GOT3 (cell line): ENCODE data around the gene ADGRE3.

ENCODE experiments used
- DNase-seq: peaks from one replicate; lab custom pipeline; 2025; ENCODE audit warnings: mixed read lengths; lab: John Stamatoyannopoulos, UW

Gene ADGRE3, protein sequence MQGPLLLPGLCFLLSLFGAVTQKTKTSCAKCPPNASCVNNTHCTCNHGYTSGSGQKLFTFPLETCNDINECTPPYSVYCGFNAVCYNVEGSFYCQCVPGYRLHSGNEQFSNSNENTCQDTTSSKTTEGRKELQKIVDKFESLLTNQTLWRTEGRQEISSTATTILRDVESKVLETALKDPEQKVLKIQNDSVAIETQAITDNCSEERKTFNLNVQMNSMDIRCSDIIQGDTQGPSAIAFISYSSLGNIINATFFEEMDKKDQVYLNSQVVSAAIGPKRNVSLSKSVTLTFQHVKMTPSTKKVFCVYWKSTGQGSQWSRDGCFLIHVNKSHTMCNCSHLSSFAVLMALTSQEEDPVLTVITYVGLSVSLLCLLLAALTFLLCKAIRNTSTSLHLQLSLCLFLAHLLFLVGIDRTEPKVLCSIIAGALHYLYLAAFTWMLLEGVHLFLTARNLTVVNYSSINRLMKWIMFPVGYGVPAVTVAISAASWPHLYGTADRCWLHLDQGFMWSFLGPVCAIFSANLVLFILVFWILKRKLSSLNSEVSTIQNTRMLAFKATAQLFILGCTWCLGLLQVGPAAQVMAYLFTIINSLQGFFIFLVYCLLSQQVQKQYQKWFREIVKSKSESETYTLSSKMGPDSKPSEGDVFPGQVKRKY

DNA sequence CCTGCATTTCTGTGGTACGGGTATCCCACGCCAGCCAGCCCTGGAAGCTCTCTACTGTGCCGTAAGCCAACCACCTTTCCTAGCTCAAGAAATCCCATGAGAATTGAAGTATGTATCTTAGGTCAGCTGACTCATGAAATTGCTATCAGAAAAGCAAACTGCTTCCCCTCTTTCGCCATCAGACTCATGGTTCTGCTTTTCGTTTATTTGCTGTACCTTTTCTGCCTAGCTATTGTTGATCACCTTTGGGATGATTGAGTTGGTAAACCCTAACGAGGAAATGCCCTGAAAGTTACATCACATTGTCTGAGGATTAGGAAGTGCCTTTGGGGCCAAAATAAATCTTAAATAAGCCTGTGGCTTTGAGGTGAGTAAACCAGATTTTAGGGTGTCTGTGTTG lies at the start of gene ADGRE3:
ADGRE3 (minus strand) TSS at position 81 of the 400 bp plus-strand sequence; CDS start at position 7, 74 bp downstream.
- no peak for DNase-seq

DNA sequence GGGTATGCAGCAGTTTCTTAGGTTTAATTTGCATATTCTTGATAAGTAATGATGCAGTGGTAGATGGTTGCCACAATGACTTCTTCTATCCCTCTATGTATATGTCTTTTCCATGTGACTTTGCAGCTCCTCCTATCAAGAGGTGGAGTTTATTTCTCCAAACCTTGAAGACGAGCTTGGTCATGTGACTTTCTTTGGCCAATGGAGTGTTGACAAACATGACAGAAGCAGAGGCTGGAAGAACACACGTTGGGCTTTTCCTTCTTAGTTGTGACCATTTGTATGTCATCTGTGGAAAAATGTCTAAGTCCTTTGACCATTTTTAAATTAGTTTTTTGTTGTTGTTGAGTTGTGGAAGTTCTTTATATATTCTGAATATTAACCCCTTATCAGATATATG lies 47.5 kb upstream of the ADGRE3 start:
- no peak for DNase-seq

GRCh38 chr19:14719162-14719561 lies 44.5 kb upstream of the ADGRE3 start:
- DNase-seq = no peak

- no peak for DNase-seq
Observed at GRCh38 chr19:14718522-14719116, 44.0 kb upstream of the ADGRE3 start.

GRCh38 chr19:14715841-14716240 lies 41.2 kb upstream of the ADGRE3 start:
- no peak for DNase-seq

DNA sequence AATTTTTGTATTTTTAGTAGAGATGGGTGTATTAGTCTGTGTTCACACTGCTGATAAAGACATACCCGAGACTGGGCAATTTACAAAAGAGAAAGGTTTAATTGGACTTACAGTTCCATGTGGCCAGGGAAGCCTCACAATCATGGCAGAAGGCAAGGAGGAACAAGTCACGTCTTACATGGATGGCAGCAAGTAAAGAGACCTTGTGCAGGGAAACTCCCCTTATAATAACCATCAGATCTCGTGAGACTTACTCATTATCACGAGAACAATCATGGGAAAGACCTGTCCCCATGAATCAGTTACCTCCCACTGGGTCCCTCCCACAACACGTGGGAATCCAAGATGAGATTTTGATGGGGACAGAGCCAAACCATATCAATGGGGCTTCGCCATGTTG lies 29.8 kb upstream of the ADGRE3 start:
- no peak for DNase-seq

DNA sequence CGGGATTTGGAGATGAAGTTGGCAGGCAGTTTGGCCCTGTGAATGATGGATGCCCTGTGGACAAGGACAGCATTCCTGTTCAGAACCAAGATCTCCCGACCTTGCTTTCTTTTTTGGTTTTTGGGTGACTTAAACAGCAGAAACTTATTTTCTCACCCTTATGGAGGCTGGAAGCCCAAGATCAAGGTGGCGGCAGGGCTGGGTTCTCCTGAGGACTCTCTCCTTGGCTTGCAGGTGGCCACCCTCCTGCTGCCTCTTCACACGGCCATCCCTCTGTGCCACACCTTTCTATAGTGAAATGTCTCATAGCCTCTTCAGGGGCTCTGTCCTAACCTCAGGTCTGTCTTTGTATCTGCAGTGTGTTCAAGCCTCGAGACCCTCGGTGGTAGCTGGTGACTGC lies 29.2 kb upstream of the ADGRE3 start:
- DNase-seq = no peak

GRCh38 chr19:14700711-14701375 lies 26.2 kb upstream of the ADGRE3 start:
- no peak for DNase-seq

DNA sequence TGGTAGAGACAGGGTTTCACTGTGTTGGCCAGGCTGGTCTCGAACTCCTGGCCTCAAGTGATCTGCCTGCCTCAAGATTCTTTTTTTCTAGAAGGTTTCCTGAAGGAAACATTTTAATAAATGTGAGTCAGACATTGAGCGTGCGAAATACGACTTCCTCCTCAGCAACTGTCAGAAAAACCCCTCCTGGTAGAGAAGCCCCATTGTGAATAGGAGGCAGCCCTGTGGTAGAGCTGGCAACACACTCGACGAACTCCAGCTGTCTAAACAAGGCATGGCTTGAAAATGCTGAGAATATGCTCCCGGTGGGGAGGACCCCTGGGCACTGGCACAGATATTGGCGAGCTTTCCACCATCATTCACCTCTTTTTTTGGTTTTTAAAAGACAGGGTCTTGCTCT lies 25.0 kb upstream of the ADGRE3 start:
- DNase-seq = no peak

- DNase-seq = no peak
Observed at GRCh38 chr19:14695471-14695870, 20.8 kb upstream of the ADGRE3 start.

DNA sequence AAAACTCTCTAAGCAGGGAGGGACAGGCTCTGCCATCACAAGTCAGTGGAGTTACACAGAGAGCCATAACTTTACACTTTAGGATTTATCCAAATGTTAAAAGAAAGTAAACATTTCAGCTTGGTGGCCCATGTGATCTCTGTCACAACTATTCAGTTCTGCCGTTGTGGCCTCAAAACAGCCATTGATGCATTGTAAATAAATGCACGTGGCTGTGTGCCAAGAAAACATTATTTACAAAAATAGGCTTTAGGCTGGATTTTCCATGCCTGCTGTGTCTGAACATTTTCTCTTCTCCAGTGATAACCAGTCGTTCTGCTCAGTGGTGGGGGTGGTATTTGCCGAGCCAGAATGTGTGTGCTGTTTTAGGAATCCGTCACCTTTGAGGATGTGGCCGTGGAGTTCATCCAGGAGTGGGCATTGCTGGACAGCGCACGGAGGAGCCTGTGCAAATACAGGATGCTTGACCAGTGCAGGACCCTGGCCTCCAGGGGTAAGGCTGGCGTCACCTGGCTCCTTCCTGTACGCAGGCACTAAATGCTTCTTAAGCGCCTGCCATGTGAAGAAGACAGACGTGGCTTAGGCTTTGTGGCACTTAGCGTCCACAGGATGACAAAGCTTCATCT lies 20.1 kb upstream of the ADGRE3 start:
- DNase-seq = no peak

DNA sequence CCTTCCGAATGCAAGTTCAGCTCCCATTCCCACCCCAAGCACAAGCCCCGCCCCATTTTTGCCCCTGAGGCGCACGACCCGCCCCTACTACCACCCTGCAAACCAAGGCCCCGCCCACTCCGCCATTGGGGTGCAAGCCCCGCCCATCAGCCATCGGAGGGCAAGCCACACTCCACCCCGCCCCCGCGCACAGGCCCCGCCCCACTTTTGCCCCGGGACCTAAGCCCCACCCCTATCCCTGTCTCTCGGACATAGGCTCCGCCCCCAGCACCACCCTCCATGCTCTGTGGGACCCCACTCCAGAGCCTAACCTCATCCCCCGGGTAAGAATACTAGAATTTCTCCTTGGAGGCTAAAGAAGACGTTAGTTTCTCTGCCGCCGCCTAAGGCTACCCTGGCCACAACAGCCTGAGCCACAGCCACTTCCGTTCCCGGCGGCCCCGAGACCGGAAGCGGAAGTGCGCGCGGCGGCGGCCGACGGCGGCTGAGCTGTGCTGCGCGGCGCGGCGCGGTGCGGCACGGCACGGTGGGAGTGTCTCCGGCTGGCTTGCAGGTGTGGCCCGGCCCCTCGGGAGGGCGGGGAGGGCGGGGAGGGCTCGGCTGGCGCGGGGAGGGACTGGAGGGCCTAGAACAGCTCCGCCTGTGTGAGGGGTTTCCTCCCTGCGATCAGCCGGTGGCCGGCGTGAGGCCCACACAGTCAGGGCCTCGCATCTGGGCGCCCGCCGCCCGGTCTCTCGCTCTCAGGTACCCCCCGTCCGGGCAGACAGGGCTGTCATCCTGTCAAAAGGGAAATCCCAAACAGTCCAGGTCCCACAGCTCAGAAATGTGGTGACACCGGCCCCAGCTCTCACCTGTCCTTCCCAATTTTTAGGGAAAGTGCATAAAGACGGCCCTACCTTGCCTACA lies 15.2 kb upstream of the ADGRE3 start, which contains the start of gene ZNF333:
ZNF333 (plus strand) TSS at position 451 of the 906 bp plus-strand sequence. CDS start 3,444 bp downstream, outside the sequence.
- DNase-seq = peak; percentile 82

DNA sequence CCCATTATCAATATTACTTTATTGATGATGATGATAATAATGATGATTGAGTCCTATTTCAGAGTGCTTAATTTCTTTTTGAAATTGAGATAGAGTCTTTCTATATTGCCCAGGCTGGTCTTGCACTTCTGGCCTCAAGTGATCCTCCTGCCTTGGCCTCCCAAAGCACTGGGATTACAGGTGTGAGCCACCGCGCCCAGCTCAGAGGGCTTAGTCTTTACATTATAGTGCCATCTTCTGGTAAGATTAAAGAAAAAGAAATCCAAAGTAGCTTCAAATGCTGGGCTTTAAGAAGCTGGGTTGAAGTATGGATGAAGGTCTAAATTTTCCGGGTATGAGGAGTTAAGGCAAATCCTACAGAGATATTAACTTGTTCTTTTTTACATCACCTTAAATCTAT lies 11.8 kb upstream of the ADGRE3 start:
- no peak for DNase-seq

DNA sequence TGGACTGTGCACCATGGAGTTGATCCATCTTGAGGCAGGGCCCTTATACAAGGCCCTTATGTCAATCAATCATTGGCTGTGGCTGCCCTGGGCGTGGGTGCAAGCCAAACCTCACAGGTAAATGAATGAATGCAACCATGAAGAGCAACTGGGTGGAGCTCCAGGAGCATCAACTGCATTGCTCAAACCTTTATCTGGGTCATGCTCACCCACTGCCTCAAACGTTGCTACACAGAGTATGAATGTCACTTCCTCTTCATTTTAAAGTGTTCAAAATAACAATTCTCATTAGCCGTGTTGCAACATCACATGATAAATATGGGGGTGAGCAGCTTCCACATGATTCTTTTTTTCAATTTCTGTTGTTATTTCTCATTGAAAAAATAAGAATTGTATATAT lies 8.8 kb upstream of the ADGRE3 start:
- no peak for DNase-seq

GRCh38 chr19:14682084-14682483 lies 7.4 kb upstream of the ADGRE3 start:
- no peak for DNase-seq

- no peak for DNase-seq
Observed at GRCh38 chr19:14678199-14678598, 3.6 kb upstream of the ADGRE3 start.

DNA sequence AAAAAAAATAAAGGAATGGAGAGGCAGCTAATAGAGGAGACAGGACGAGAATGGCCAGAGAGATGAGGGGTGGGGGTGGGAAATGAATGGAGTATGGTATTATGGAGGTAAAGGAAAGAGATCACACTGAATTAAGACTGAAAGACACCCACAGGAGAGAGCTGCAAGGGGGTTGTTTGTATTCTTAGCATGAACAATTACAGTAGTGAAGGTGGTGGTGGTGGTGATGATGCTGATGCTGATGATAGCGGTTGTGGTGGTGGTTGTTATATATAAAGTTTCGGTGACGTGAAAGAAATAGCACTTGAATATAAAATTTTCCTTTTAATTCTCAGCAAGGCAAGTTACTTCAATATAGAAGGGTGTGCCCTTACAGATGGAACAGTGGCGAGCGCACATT lies 2.8 kb upstream of the ADGRE3 start:
- DNase-seq = no peak

DNA sequence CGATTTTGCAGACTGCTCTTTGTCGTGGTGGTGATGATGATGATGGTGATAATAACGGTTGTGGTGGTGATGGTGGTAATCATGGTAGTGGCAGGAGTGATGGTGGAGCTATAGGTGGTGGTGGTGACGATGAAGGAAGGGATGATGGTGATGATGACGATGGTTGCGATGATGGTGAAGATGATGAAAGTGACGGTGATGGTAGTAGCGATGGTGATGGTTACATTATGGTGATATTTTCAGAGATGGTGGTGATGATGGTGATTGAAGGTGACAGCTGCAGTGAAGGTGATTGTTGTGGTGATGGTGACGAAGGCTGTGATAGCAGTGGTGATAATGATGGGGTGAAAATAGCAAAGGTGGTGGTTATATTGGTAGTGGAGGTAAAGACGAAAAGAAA lies 2.1 kb upstream of the ADGRE3 start:
- DNase-seq = no peak

DNA sequence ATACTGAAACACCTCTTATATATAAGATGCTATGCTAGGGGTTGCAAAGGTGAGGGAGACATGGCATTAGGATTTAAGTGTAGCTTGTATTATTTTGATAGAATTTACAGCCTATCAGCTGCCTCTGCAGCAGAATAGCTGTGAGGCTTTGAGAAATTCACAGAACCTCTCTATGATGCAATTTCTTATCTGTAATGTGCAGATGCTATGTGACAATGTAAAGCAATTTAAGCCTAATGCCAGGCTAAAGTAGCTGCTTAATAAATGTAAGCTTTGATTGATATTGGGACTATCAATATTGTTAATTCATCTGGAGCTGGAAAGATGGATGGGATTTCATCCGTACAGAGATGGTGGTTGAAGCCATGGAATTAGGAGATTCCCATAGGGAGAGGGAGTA lies 1.6 kb downstream of the ADGRE3 start:
- DNase-seq = no peak

DNA sequence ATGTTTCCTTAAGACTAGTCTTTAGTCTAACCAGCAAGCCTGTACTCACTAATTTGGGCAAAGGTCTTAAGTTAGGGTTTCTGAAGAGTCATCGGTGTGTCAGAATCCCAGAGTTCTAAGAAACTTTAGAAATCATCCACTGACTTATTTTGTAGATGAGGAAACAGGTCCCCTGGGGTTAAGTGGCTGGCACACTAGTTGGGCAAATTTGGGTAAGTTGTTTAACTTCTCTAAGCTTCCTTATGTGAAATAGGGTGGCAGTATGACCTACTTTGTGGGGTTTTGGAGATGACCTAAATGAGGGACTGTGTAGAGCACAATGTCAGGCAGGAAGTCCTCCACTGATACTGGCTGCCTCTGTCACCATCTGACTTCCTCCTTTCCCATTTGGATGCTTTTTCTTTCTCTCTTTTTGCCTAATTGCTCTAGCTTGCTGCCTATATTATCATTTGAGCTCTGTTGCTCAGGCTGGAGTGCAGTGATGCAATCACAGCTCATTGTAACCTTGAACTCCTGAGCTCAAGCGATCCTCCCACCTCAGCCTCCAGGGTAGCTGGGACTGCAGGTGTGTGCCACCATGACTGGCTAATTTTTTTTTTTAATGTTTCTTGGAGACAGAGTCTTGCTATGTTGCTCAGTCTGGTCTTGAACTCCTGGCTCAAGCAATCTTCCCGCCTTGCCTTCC lies 2.3 kb downstream of the ADGRE3 start:
- DNase-seq = no peak
